ENCODE measurements around the gene PHLDA1.

Gene PHLDA1

DNA sequence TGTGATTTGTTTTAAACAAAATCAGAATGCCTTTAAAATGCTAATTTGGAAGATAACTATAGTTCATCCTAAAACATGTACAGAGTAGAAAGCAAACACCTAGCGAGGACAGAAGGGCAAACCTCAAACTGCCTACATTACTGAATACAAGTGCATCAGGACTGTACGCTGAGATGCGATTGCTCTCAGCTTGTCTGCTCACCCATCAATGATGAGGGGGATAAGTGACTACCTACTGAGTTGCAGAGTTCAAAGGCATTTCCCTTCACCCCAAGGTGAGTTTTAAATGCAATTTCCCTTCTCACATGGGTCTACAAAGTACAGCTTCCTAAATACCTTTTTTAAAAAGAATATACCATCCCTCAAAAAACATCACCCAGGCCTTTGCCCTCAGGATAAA, 52.9 kb downstream of the PHLDA1 start:
- TF ChIP-seq EZH2 (IDR thresholded peaks at IDR 0.05; ENCODE audit: borderline replicate concordance, low read length) (no peak), CTCF (IDR thresholded peaks at IDR 0.05; ENCODE audit: low read length) (no peak)
- Histone ChIP-seq H2AFZ (ENCODE audit: low read length) (no peak overlapping the region), H3K4me2 (ENCODE audit: low read length) (no peak overlapping the region)

GRCh38 chr12:75977952-75978671, 53.5 kb downstream of the PHLDA1 start:
- H3K9ac ChIP-seq (ENCODE audit: low read length) = no peak overlapping the region
- H3K9me3 ChIP-seq (ENCODE audit: low read length) = no peaks in the 10 kb centered on the region
- no peaks in the 10 kb centered on the region for H3K4me1 ChIP-seq (ENCODE audit: insufficient read depth, low read length, severe bottlenecking)
- no peaks in the 10 kb centered on the region for H3F3A ChIP-seq (ENCODE audit: insufficient read depth, low read length)
- no peaks in the 10 kb centered on the region for H3K79me2 ChIP-seq (ENCODE audit: insufficient read depth, low read length)
- TF ChIP-seq CTCF (IDR thresholded peaks at IDR 0.05; ENCODE audit: low read length) (no peak), EZH2 (IDR thresholded peaks at IDR 0.05; ENCODE audit: borderline replicate concordance, low read length) (no peak)
- no peaks in the 10 kb centered on the region for H3K36me3 ChIP-seq (ENCODE audit: insufficient read depth, low read length)
- H2AFZ ChIP-seq (ENCODE audit: low read length) = no peak overlapping the region
- no peaks in the 10 kb centered on the region for H3K9me2 ChIP-seq (ENCODE audit: low read depth, low read length)
- no peak overlapping the region; the same call in 1 of the 2 replicates for H3K4me2 ChIP-seq (ENCODE audit: low read length)
- H3K4me3 ChIP-seq (ENCODE audit: low read depth, low read length, poor library complexity, severe bottlenecking) = no peak overlapping the region
- no peaks in the 10 kb centered on the region for H3K27me3 ChIP-seq (ENCODE audit: insufficient read depth, low read length)
- H4K20me1 ChIP-seq (ENCODE audit: insufficient read depth, low read length) = no peaks in the 10 kb centered on the region
- H3K27ac ChIP-seq (ENCODE audit: low read depth, low read length, poor library complexity, severe bottlenecking) = no peak overlapping the region

More for the DNA sequence above, 52.9 kb downstream of the PHLDA1 start:
- Histone ChIP-seq H3K9me2 (ENCODE audit: low read depth, low read length) (no peaks in the 10 kb centered on the region), H3K9me3 (ENCODE audit: low read length) (no peaks in the 10 kb centered on the region), H3K36me3 (ENCODE audit: insufficient read depth, low read length) (no peaks in the 10 kb centered on the region), H3K27ac (ENCODE audit: low read depth, low read length, poor library complexity, severe bottlenecking) (no peak overlapping the region), H3K79me2 (ENCODE audit: insufficient read depth, low read length) (no peaks in the 10 kb centered on the region), H3K9ac (ENCODE audit: low read length) (no peak overlapping the region), H3K4me3 (ENCODE audit: low read depth, low read length, poor library complexity, severe bottlenecking) (no peak overlapping the region), H3K27me3 (ENCODE audit: insufficient read depth, low read length) (no peaks in the 10 kb centered on the region), H4K20me1 (ENCODE audit: insufficient read depth, low read length) (no peaks in the 10 kb centered on the region), H3K4me1 (ENCODE audit: insufficient read depth, low read length, severe bottlenecking) (no peaks in the 10 kb centered on the region), H3F3A (ENCODE audit: insufficient read depth, low read length) (no peaks in the 10 kb centered on the region)

DNA sequence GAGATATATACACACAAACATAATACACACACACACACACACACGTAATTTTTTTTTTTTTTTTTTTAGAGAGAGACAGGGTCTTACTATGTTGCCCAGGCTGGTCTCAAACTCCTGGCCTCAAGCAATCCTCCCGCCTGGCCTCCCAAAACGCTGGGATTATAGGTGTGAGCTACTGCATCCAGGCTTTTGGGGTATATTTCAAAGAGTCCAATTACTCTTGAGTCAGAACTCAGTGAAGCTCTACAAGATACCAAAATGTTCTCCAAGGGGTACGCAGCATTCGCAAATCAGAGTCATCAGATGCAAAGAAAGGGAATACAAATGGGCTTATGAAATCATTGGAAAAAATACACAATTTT, 54.0 kb downstream of the PHLDA1 start:
- TF ChIP-seq CTCF (IDR thresholded peaks at IDR 0.05; ENCODE audit: low read length) (no peak), EZH2 (IDR thresholded peaks at IDR 0.05; ENCODE audit: borderline replicate concordance, low read length) (no peak)
- H3K79me2 ChIP-seq (ENCODE audit: insufficient read depth, low read length) = no peaks in the 10 kb centered on the region
- H3K4me1 ChIP-seq (ENCODE audit: insufficient read depth, low read length, severe bottlenecking) = no peaks in the 10 kb centered on the region
- H3K36me3 ChIP-seq (ENCODE audit: insufficient read depth, low read length) = no peaks in the 10 kb centered on the region
- no peak overlapping the region for H3K9ac ChIP-seq (ENCODE audit: low read length)
- no peaks in the 10 kb centered on the region for H3K9me2 ChIP-seq (ENCODE audit: low read depth, low read length)
- no peak overlapping the region for H3K4me3 ChIP-seq (ENCODE audit: low read depth, low read length, poor library complexity, severe bottlenecking)
- H2AFZ ChIP-seq (ENCODE audit: low read length) = no peak overlapping the region
- H3F3A ChIP-seq (ENCODE audit: insufficient read depth, low read length) = no peaks in the 10 kb centered on the region
- no peaks in the 10 kb centered on the region for H3K9me3 ChIP-seq (ENCODE audit: low read length)
- H3K27ac ChIP-seq (ENCODE audit: low read depth, low read length, poor library complexity, severe bottlenecking) = no peak overlapping the region
- no peaks in the 10 kb centered on the region for H3K27me3 ChIP-seq (ENCODE audit: insufficient read depth, low read length)
- H4K20me1 ChIP-seq (ENCODE audit: insufficient read depth, low read length) = no peaks in the 10 kb centered on the region
- no peak overlapping the region; the same call in 1 of the 2 replicates for H3K4me2 ChIP-seq (ENCODE audit: low read length)

Data from OCI-LY1 (cell line).